ENCODE results near the gene CARD11. TPM values are rescaled to one million over a fixed set of nuclear protein-coding genes. Genes with fewer than 3 reads are reported as not detected.

The CARD11 gene
- total and polyA plus RNA-seq, 2 of the 13 experiments (the other 11 are each of a cell fraction or from before 2014, with no cell fraction given): 0.04 TPM; not detected in 1

- H2AFZ ChIP-seq (ENCODE audit: low read length): no peak overlapping the region
- H3K36me3 ChIP-seq (replicated peaks in 1 of 2; ENCODE audit: control insufficient read depth in 1 of 2, insufficient read depth in 2 of 2, low read length in 2 of 2): no peaks in the 10 kb centered on the region
- ATAC-seq: no peak
- no peaks in the 10 kb centered on the region for H3K9me3 ChIP-seq (ENCODE audit: low read length)
- H3K4me1 ChIP-seq (ENCODE audit: insufficient read depth, low read length): 0 out of 2 replicates have a peak, but pooled peaks cover under 1% of the 10 kb centered on the region
- no TSS peak for BruUV-seq (replicated peaks)
- in situ Hi-C loops (cut with HindIII; ENCODE audit: extremely low pct_ligation_motif_present, low pct_unique_long_range_greater_than_20kb): no loop called here
- no peak overlapping the region for H3K4me3 ChIP-seq (replicated peaks in 1 of 3; ENCODE audit: insufficient read depth in 1 of 3, low read depth in 2 of 3, low read length in 3 of 3)
- peaks cover 1 to 15% of the 10 kb centered on the region in 2 experiments; a peak in 2 of 5 replicates for H3K27me3 ChIP-seq (ENCODE audit: control insufficient read depth in 1 of 2, insufficient read depth in 2 of 2, low read length in 2 of 2)
- ChIA-PET POLR2A (no interaction called here), CTCF (ENCODE audit: low intra/inter-chr PET ratio, low total read pairs) (no interaction called here)
- no peak for TF ChIP-seq ZFP36L2 (CRISPR knock-in tag; IDR thresholded peaks at IDR 0.05)
- TF ChIP-seq HOXA5 (CRISPR knock-in tag; IDR thresholded peaks at IDR 0.05): no peak
- no peak for TF ChIP-seq ZNF552 (CRISPR knock-in tag; IDR thresholded peaks at IDR 0.05; ENCODE audit: borderline replicate concordance)
- H3K27ac ChIP-seq (ENCODE audit: extremely low read length, insufficient read depth, low read length): no peak overlapping the region
- H3K9ac ChIP-seq (ENCODE audit: insufficient read depth, low read depth, low read length): no peak overlapping the region
- H3K79me2 ChIP-seq (ENCODE audit: insufficient read depth, low read length): no peaks in the 10 kb centered on the region
- no peak for DNase-seq (ENCODE audit: low spot score)
- no peaks in the 10 kb centered on the region for H4K20me1 ChIP-seq (ENCODE audit: insufficient read depth, low read length)
- H3K4me2 ChIP-seq (ENCODE audit: low read depth, low read length): no peak overlapping the region
- intact Hi-C loops (cut with micrococcal nuclease; ENCODE audit: unreplicated experiment): no loop called here
- WGBS (ENCODE audit: low lambda C conversion rate): 29% methylated on average over 8 of the region's 11 CpGs
- FAIRE-seq: no peak
Observed at GRCh38 chr7:2975821-2976371, 67.8 kb downstream of the CARD11 start.

DNA sequence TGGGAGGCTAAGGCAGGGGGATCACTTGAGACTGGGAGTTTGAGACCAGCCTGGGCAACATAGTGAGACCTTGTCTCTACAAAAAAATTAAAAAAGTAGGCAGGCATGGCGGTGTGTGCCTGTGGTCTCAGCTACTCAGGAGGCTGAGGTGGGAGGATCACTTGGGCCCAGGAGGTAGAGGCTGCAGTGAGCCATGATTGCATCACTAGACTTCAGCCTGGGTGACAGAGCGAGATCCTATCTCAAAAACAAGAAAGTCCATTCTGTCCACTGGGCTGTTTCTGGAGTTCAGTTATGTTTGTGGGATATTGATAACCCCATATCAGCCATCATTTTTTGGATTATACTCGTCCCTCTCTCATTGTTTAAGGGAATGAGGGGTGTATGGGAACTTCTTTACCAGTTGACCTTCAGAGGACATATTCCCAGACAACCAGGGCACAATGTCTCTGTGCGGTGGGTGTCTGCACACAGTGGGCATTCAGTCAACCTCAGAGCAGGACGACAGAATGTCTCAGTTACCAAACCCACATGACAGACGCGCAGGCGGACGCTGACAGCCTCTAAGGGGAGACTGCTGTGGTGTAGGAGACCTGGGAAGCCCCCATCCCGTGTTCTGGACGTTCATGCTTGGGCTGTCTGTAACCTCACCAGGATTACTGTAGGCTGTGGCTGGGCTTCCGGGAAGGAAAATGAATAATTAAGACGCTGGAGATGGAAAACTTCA, 69.4 kb downstream of the CARD11 start:
- H2AFZ ChIP-seq (ENCODE audit: low read length): no peak overlapping the region
- no peaks in the 10 kb centered on the region for H3K9me3 ChIP-seq (ENCODE audit: low read length)
- POLR2A ChIA-PET: no interaction called here
- no peaks in the 10 kb centered on the region for H3K79me2 ChIP-seq (ENCODE audit: insufficient read depth, low read length)
- TF ChIP-seq ZNF747 (CRISPR knock-in tag; IDR thresholded peaks at IDR 0.05; ENCODE audit: borderline replicate concordance): no peak
- peak; percentile 48; the same call in 1 of the 2 replicates for TF ChIP-seq ZNF770 (CRISPR knock-in tag; IDR thresholded peaks at IDR 0.05)
- H4K20me1 ChIP-seq (ENCODE audit: insufficient read depth, low read length): no peaks in the 10 kb centered on the region
- H3K27me3 ChIP-seq (ENCODE audit: control insufficient read depth in 1 of 2, insufficient read depth in 2 of 2, low read length in 2 of 2): peaks cover 0 to 14% of the 10 kb centered on the region in 2 experiments; a peak in 1 of 5 replicates
- no peaks in the 10 kb centered on the region for H3K36me3 ChIP-seq (replicated peaks in 1 of 2; ENCODE audit: control insufficient read depth in 1 of 2, insufficient read depth in 2 of 2, low read length in 2 of 2)
- WGBS (ENCODE audit: low lambda C conversion rate): 39% methylated on average over 13 of the region's 13 CpGs
- BruUV-seq (replicated peaks): no TSS peak
- FAIRE-seq (no peak), DNase-seq (ENCODE audit: low spot score) (no peak), ATAC-seq (no peak)
- H3K4me3 ChIP-seq (replicated peaks in 1 of 3; ENCODE audit: insufficient read depth in 1 of 3, low read depth in 2 of 3, low read length in 3 of 3): no peak overlapping the region
- in situ Hi-C loops (cut with HindIII; ENCODE audit: extremely low pct_ligation_motif_present, low pct_unique_long_range_greater_than_20kb): no loop called here
- H3K4me2 ChIP-seq (ENCODE audit: low read depth, low read length): no peak overlapping the region
- CTCF ChIA-PET (ENCODE audit: low intra/inter-chr PET ratio, low total read pairs): no interaction called here
- H3K9ac ChIP-seq (ENCODE audit: insufficient read depth, low read depth, low read length): no peak overlapping the region
- no peaks in the 10 kb centered on the region for H3K4me1 ChIP-seq (ENCODE audit: insufficient read depth, low read length)
- intact Hi-C loops (cut with micrococcal nuclease; ENCODE audit: unreplicated experiment): no loop called here
- H3K27ac ChIP-seq (ENCODE audit: extremely low read length, insufficient read depth, low read length): no peak overlapping the region
